Measurements from ENCODE around the gene PYCARD. TPM values are rescaled to one million over a fixed set of nuclear protein-coding genes. Genes with fewer than 3 reads are reported as not detected.

PYCARD gene
- total and polyA plus RNA-seq, 9 of the 15 experiments (the other 6 are each of a cell fraction or from before 2014, with no cell fraction given), result 1.3 to 28.4 (median 6.0) TPM

GRCh38 chr16:31179219-31179746 lies 23.3 kb downstream of the PYCARD start (continued):
- TF ChIP-seq HMBOX1 (IDR thresholded peaks at IDR 0.05) (no peak), HNRNPK (IDR thresholded peaks at IDR 0.05; ENCODE audit: low read depth, low read length, poor library complexity, severe bottlenecking) (no peak), ZNF124 (CRISPR knock-in tag; IDR thresholded peaks at IDR 0.05) (no peak), ZNF785 (CRISPR knock-in tag; IDR thresholded peaks at IDR 0.05) (no peak), ZNF57 (CRISPR knock-in tag; IDR thresholded peaks at IDR 0.05) (no peak), ZNF197 (CRISPR knock-in tag; IDR thresholded peaks at IDR 0.05; ENCODE audit: low read depth) (0 out of 2 replicates have a peak, but pooled peaks have one; percentile 27), ZFP36 (IDR thresholded peaks at IDR 0.05; ENCODE audit: low read depth, low read length, partially characterized antibody) (peak; percentile 75), E2F6 (IDR thresholded peaks at IDR 0.05; ENCODE audit: borderline replicate concordance in 1 of 2, extremely low read depth in 1 of 2, insufficient read depth in 1 of 2, insufficient read length in 1 of 2, low read depth in 1 of 2, low read length in 1 of 2, poor library complexity in 1 of 2, severe bottlenecking in 1 of 2) (no peak), SRSF1 (IDR thresholded peaks at IDR 0.05; ENCODE audit: low read depth, low read length) (no peak), CBX1 (IDR thresholded peaks at IDR 0.05; ENCODE audit: low read depth) (peak; percentile 37; the same call in 1 of the 2 replicates), SNRNP70 (optimal IDR thresholded peaks at IDR 0.05; ENCODE audit: low read depth, low read length) (no peak), SMARCA5 (IDR thresholded peaks at IDR 0.05) (peak; percentile 76; the same call in 1 of the 2 replicates), DEAF1 (CRISPR knock-in tag; IDR thresholded peaks at IDR 0.05) (0 out of 2 replicates have a peak, but pooled peaks have one; percentile 7), BCOR (IDR thresholded peaks at IDR 0.05) (peak; percentile 88)
- TF ChIP-seq, protein P1, sequence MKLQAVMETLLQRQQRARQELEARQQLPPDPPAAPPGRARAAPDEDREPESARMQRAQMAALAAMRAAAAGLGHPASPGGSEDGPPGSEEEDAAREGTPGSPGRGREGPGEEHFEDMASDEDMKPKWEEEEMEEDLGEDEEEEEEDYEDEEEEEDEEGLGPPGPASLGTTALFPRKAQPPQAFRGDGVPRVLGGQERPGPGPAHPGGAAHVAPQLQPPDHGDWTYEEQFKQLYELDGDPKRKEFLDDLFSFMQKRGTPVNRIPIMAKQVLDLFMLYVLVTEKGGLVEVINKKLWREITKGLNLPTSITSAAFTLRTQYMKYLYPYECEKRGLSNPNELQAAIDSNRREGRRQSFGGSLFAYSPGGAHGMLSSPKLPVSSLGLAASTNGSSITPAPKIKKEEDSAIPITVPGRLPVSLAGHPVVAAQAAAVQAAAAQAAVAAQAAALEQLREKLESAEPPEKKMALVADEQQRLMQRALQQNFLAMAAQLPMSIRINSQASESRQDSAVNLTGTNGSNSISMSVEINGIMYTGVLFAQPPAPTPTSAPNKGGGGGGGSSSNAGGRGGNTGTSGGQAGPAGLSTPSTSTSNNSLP (IDR thresholded peaks at IDR 0.05; ENCODE audit: borderline replicate concordance, low read depth, low read length), result no peak
- TF ChIP-seq, protein P2, sequence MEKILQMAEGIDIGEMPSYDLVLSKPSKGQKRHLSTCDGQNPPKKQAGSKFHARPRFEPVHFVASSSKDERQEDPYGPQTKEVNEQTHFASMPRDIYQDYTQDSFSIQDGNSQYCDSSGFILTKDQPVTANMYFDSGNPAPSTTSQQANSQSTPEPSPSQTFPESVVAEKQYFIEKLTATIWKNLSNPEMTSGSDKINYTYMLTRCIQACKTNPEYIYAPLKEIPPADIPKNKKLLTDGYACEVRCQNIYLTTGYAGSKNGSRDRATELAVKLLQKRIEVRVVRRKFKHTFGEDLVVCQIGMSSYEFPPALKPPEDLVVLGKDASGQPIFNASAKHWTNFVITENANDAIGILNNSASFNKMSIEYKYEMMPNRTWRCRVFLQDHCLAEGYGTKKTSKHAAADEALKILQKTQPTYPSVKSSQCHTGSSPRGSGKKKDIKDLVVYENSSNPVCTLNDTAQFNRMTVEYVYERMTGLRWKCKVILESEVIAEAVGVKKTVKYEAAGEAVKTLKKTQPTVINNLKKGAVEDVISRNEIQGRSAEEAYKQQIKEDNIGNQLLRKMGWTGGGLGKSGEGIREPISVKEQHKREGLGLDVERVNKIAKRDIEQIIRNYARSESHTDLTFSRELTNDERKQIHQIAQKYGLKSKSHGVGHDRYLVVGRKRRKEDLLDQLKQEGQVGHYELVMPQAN (IDR thresholded peaks at IDR 0.05; ENCODE audit: borderline replicate concordance), result 0 out of 2 replicates have a peak, but pooled peaks have one; percentile 16
- TF ChIP-seq, protein P3, sequence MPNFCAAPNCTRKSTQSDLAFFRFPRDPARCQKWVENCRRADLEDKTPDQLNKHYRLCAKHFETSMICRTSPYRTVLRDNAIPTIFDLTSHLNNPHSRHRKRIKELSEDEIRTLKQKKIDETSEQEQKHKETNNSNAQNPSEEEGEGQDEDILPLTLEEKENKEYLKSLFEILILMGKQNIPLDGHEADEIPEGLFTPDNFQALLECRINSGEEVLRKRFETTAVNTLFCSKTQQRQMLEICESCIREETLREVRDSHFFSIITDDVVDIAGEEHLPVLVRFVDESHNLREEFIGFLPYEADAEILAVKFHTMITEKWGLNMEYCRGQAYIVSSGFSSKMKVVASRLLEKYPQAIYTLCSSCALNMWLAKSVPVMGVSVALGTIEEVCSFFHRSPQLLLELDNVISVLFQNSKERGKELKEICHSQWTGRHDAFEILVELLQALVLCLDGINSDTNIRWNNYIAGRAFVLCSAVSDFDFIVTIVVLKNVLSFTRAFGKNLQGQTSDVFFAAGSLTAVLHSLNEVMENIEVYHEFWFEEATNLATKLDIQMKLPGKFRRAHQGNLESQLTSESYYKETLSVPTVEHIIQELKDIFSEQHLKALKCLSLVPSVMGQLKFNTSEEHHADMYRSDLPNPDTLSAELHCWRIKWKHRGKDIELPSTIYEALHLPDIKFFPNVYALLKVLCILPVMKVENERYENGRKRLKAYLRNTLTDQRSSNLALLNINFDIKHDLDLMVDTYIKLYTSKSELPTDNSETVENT (CRISPR knock-in tag; IDR thresholded peaks at IDR 0.05), result peak; percentile 53; the same call in 1 of the 2 replicates

Data from K562 (cell line).